CD14-positive monocyte (primary cell): ENCODE data around the gene MAP1LC3B2. TPM values are rescaled to one million over a fixed set of nuclear protein-coding genes. Genes with fewer than 3 reads are reported as not detected.

Source experiments
- DNase-seq, 3 donors: peaks; one replicate each; pipeline ENCODE4 v3.0.0-alpha.2; 2011 to 2022
- H2AFZ ChIP-seq: 2 replicates; pipeline ENCODE4 v1.6.0; 2012; ENCODE audit warnings: mild to moderate bottlenecking, low read depth, low read length, inconsistent platforms; ENCODE audit not compliant: insufficient read depth, poor library complexity, severe bottlenecking
- H3K27ac ChIP-seq, 2 donors: 1 replicate in 1 of 2; 2 replicates in 1 of 2; pipeline ENCODE4 v1.5.1; 2012 to 2013; ENCODE audit warnings: low read length in 2 of 2, control low read depth in 1 of 2, inconsistent platforms in 1 of 2, low read depth in 1 of 2, mild to moderate bottlenecking in 1 of 2
- H3K27me3 ChIP-seq, 2 donors: one replicate each; pipeline versions ENCODE4 v1.6.0 to v1.6.1; 2011 to 2013; ENCODE audit warnings: low read length in 2 of 2; ENCODE audit not compliant: control insufficient read depth in 2 of 2, insufficient read depth in 2 of 2
- H3K36me3 ChIP-seq, 2 donors: replicated peaks in 1 of 2; 1 replicate in 1 of 2; 2 replicates in 1 of 2; pipeline versions ENCODE4 v1.5.1 to v1.6.1; 2012 to 2013; ENCODE audit warnings: low read length in 2 of 2, control low read depth in 1 of 2, inconsistent platforms in 1 of 2, mild to moderate bottlenecking in 1 of 2; ENCODE audit not compliant: insufficient read depth in 2 of 2, control insufficient read depth in 1 of 2
- H3K4me1 ChIP-seq, 2 donors: 1 replicate in 1 of 2; 2 replicates in 1 of 2; pipeline versions ENCODE4 v1.5.1 to v1.6.1; 2012 to 2013; ENCODE audit warnings: low read length in 2 of 2, control low read depth in 1 of 2, inconsistent platforms in 1 of 2, mild to moderate bottlenecking in 1 of 2, moderate library complexity in 1 of 2; ENCODE audit not compliant: insufficient read depth in 2 of 2, control insufficient read depth in 1 of 2
- H3K4me2 ChIP-seq: replicated peaks from 2 replicates; pipeline ENCODE3; 2012; ENCODE audit warnings: low read length, moderate library complexity, mild to moderate bottlenecking; ENCODE audit not compliant: poor library complexity, severe bottlenecking; ENCODE audit errors: extremely low read depth
- H3K4me3 ChIP-seq, 3 experiments: fragments of 200-600 bp in 1 of 3; sonication (generic) in 1 of 3; replicated peaks in 1 of 3; 1 replicate in 2 of 3; 2 replicates in 1 of 3; pipeline ENCODE4 v1.5.1; 2011 to 2013; ENCODE audit warnings: low read length in 3 of 3, mild to moderate bottlenecking in 3 of 3, control low read depth in 2 of 3, low read depth in 2 of 3, inconsistent platforms in 1 of 3, moderate library complexity in 1 of 3
- H3K79me2 ChIP-seq: 2 replicates; pipeline ENCODE4 v1.6.0; 2012; ENCODE audit warnings: mild to moderate bottlenecking, control low read depth, inconsistent platforms, low read length, moderate library complexity; ENCODE audit not compliant: insufficient read depth
- H3K9ac ChIP-seq: 2 replicates; pipeline ENCODE4 v1.6.0; 2017; ENCODE audit warnings: low read length, mild to moderate bottlenecking; ENCODE audit not compliant: insufficient read depth, poor library complexity, severe bottlenecking
- H3K9me3 ChIP-seq, 2 donors: replicated peaks in 1 of 2; 1 replicate in 1 of 2; 2 replicates in 1 of 2; pipeline versions ENCODE4 v1.5.1 to v1.6.1; 2012 to 2013; ENCODE audit warnings: low read length in 2 of 2, control low read depth in 1 of 2; ENCODE audit not compliant: control insufficient read depth in 1 of 2, insufficient read depth in 1 of 2
- H4K20me1 ChIP-seq: 2 replicates; pipeline ENCODE4 v1.6.0; 2012; ENCODE audit warnings: mild to moderate bottlenecking, low read length, control low read depth, moderate library complexity; ENCODE audit not compliant: insufficient read depth
- H3K27ac Mint-ChIP-seq, 7 donors: one replicate each; pipeline ENCODE4 v1.8.0; 2020; ENCODE audit warnings: mild to moderate bottlenecking in 7 of 7, mixed read lengths in 7 of 7, moderate library complexity in 6 of 7, inconsistent platforms in 2 of 7
- H3K27me3 Mint-ChIP-seq, 3 donors: one replicate each; pipeline ENCODE4 v1.8.0; 2021 to 2022; ENCODE audit warnings: low read depth in 3 of 3, mild to moderate bottlenecking in 3 of 3, mixed read lengths in 3 of 3, moderate library complexity in 3 of 3, inconsistent platforms in 1 of 3
- H3K36me3 Mint-ChIP-seq, 2 donors: one replicate each; pipeline ENCODE4 v1.8.0; 2020; ENCODE audit warnings: mixed read lengths in 2 of 2, inconsistent platforms in 1 of 2, mild to moderate bottlenecking in 1 of 2
- H3K4me1 Mint-ChIP-seq: one replicate; pipeline ENCODE4 v1.8.0; 2020; ENCODE audit warnings: mild to moderate bottlenecking, mixed read lengths
- H3K4me3 Mint-ChIP-seq, 2 donors: one replicate each; pipeline ENCODE4 v1.8.0; 2020; ENCODE audit warnings: mild to moderate bottlenecking in 2 of 2, mixed read lengths in 2 of 2, moderate library complexity in 1 of 2
- H3K9me3 Mint-ChIP-seq, 7 donors: one replicate each; pipeline ENCODE4 v1.8.0; 2020 to 2022; ENCODE audit warnings: mixed read lengths in 7 of 7, mild to moderate bottlenecking in 6 of 7, moderate library complexity in 6 of 7, inconsistent platforms in 2 of 7
- WGBS: methylation state at CpG from one replicate; pipeline ENCODE4 v1.1.5; 2013; ENCODE audit warnings: missing lambda C conversion rate; ENCODE audit not compliant: insufficient coverage; 5-methylcytosine and 5-hydroxymethylcytosine counted together
- intact Hi-C, 2 donors: fragments of 100-400 bp; cut with micrococcal nuclease; formaldehyde crosslinking; loops; one replicate each; pipeline versions ENCODE4 v1.15.0 to v1.15.1; 2023
- polyA plus RNA-seq, 3 donors: library from polyadenylated mRNA; depleted of rRNA in 1 of 3; unstranded in 2 of 3; stranded (reverse) in 1 of 3; fragments of 300-500 nt in 2 of 3; fragments of >200 nt in 1 of 3; fragmentation: Illumina TruSeq in 2 of 3; gene quantifications; 1 replicate in 2 of 3; 2 replicates in 1 of 3; pipeline ENCODE4 v1.2.3, GENCODE V29; 2012 to 2021
- TF ChIP-seq, protein P1 (sequence below): fragments of 200-600 bp; IDR thresholded peaks from one replicate; pipeline ENCODE4 v1.8.0; 2022; ENCODE audit warnings: antibody characterized with exemption, mild to moderate bottlenecking

Gene MAP1LC3B2
- polyA plus RNA-seq, 3 donors, result 2.6 to 12.9 (median 6.4) TPM

DNA sequence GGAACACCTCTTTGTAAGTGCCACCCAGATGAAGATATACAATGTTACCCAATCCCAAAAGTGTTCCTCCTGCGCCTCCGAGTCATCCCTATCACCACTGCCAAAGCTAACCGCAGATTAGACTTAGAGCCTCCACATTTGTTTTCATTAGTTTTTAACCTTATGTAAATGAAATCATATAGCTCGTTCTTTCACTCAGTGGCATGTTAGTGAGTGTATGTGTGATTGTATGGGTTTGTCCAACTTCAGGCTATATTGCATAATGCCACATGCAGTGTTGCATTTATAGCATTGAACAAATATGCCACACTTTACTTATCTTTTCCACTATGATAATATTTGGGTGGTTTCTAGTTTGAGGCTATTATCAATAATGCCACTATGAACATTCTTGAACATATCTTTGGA, 18.0 kb downstream of the MAP1LC3B2 start:
- Mint-ChIP-seq H3K4me1 (peaks cover 11% of the 10 kb centered on the region), H3K27me3 (peaks cover 0 to 2% (median under 1%) of the 10 kb centered on the region in 3 donors), H3K9me3 (peaks cover 0 to 8% (median 2%) of the 10 kb centered on the region in 7 donors), H3K4me3 (no peak overlapping the region), H3K27ac (no peak overlapping the region), H3K36me3 (no peaks in the 10 kb centered on the region)
- no peak overlapping the region for H2AFZ ChIP-seq
- no peaks in the 10 kb centered on the region for H3K79me2 ChIP-seq
- no peak overlapping the region for H3K4me2 ChIP-seq
- no peak for DNase-seq
- no peak overlapping the region for H3K9ac ChIP-seq
- H3K9me3 ChIP-seq, result no peaks in the 10 kb centered on the region
- H3K27me3 ChIP-seq, result no peaks in the 10 kb centered on the region
- no peaks in the 10 kb centered on the region for H3K36me3 ChIP-seq
- H4K20me1 ChIP-seq, result no peaks in the 10 kb centered on the region
- no peak overlapping the region for H3K4me3 ChIP-seq
- peaks cover 4 to 10% of the 10 kb centered on the region in 2 donors for H3K4me1 ChIP-seq
- intact Hi-C loops, result no loop called here
- no CpG with 5 or more reads among the region's 4 CpGs for WGBS
- no peak overlapping the region for H3K27ac ChIP-seq
- TF ChIP-seq, protein P1, sequence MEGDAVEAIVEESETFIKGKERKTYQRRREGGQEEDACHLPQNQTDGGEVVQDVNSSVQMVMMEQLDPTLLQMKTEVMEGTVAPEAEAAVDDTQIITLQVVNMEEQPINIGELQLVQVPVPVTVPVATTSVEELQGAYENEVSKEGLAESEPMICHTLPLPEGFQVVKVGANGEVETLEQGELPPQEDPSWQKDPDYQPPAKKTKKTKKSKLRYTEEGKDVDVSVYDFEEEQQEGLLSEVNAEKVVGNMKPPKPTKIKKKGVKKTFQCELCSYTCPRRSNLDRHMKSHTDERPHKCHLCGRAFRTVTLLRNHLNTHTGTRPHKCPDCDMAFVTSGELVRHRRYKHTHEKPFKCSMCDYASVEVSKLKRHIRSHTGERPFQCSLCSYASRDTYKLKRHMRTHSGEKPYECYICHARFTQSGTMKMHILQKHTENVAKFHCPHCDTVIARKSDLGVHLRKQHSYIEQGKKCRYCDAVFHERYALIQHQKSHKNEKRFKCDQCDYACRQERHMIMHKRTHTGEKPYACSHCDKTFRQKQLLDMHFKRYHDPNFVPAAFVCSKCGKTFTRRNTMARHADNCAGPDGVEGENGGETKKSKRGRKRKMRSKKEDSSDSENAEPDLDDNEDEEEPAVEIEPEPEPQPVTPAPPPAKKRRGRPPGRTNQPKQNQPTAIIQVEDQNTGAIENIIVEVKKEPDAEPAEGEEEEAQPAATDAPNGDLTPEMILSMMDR, result no peak

DNA sequence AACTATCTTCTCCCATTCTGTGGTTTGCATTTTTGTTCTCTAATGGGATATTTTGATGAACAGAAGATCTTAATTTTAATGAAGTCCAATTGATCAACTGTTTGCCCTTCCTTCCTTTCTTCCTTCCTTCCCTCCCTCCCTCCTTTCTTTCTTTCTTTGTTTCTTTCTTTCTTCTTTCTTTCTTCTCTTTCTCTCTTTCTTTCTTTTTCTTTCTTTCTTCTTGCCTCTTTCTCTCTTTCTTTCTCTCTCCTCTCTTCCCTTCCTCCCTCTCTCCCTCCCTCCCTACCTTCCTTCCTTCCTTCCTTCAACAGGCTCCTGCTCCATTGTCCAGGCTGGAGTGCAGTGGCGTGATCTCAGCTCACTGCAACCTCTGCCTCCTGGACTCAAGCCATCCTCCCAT, 18.9 kb downstream of the MAP1LC3B2 start:
- Histone ChIP-seq H3K27me3 (no peaks in the 10 kb centered on the region), H3K9ac (no peak overlapping the region)

More for the DNA sequence above, 18.9 kb downstream of the MAP1LC3B2 start:
- Histone ChIP-seq H3K4me3 (no peak overlapping the region), H3K4me1 (peaks cover 4 to 10% of the 10 kb centered on the region in 2 donors), H3K36me3 (no peaks in the 10 kb centered on the region), H4K20me1 (no peaks in the 10 kb centered on the region), H2AFZ (no peak overlapping the region), H3K79me2 (no peaks in the 10 kb centered on the region), H3K4me2 (no peak overlapping the region), H3K9me3 (no peaks in the 10 kb centered on the region), H3K27ac (no peak overlapping the region)
- Mint-ChIP-seq H3K4me1 (peaks cover 11% of the 10 kb centered on the region), H3K27me3 (peaks cover 0 to 3% (median 0%) of the 10 kb centered on the region in 3 donors), H3K4me3 (no peak overlapping the region), H3K9me3 (peaks cover 0 to 6% (median 2%) of the 10 kb centered on the region in 7 donors), H3K27ac (peak overlapping the region in 2 of 7 donors; percentile 25 to 49), H3K36me3 (no peaks in the 10 kb centered on the region)
- TF ChIP-seq, protein P1, result no peak
- intact Hi-C loops, result no loop called here
- 100% methylated on average over 1 of the region's 1 CpG for WGBS
- no peak for DNase-seq
